Activated T-cell treated with anti-CD3 and anti-CD28 coated beads, Interleukin-2, amount 50 U/mL, for 72 hours (primary cell): ENCODE data around the gene MT1F. TPM values are rescaled to one million over a fixed set of nuclear protein-coding genes. Genes with fewer than 3 reads are reported as not detected.
"Not testable (repeated sequence)": the region's sequence is repeated elsewhere in the genome, so short reads cannot be mapped to it uniquely, and the experiment has no call there.

Experiments
- ATAC-seq, 2 donors: fragments of 150-1000 bp; cut with Tn5 transposase; replicated peaks in 1 of 2; 2 replicates each; pipeline ENCODE4 v1.10.0; 2021; ENCODE audit warnings: moderate library complexity in 2 of 2, mild to moderate bottlenecking in 1 of 2
- DNase-seq, 2 donors: peaks; one replicate each; pipeline ENCODE4 v3.0.0; 2021 to 2022; ENCODE audit warnings: mixed read lengths in 1 of 2
- H3K27ac Mint-ChIP-seq: one replicate; pipeline ENCODE4 v1.8.0; 2022; ENCODE audit warnings: mild to moderate bottlenecking, moderate library complexity, mixed read lengths
- H3K27me3 Mint-ChIP-seq: one replicate; pipeline ENCODE4 v1.8.0; 2022; ENCODE audit warnings: low read depth, mixed read lengths
- H3K36me3 Mint-ChIP-seq, 2 donors: one replicate each; pipeline ENCODE4 v1.8.0; 2022; ENCODE audit warnings: mixed read lengths in 2 of 2, mild to moderate bottlenecking in 1 of 2; ENCODE audit not compliant: insufficient read depth in 2 of 2
- H3K4me1 Mint-ChIP-seq: one replicate; pipeline ENCODE4 v1.8.0; 2022; ENCODE audit warnings: low read depth, mixed read lengths
- H3K4me3 Mint-ChIP-seq, 2 donors: one replicate each; pipeline ENCODE4 v1.8.0; 2022; ENCODE audit warnings: mild to moderate bottlenecking in 2 of 2, mixed read lengths in 2 of 2, moderate library complexity in 2 of 2
- H3K9me3 Mint-ChIP-seq, 2 donors: one replicate each; pipeline ENCODE4 v1.8.0; 2022; ENCODE audit warnings: mixed read lengths in 2 of 2
- total RNA-seq, 2 donors: library from RNA; stranded (reverse); gene quantifications; one replicate each; pipeline ENCODE4 v1.2.3, GENCODE V29; 2022

The MT1F gene
- total RNA-seq, 2 donors from 2014 or later: 39.1 to 48.4 TPM

GRCh38 chr16:56617212-56618085 is 40.3 kb upstream of the MT1F start:
- peak; percentile 59 to 71 for ATAC-seq
- Mint-ChIP-seq H3K9me3 (peaks cover 0 to 3% of the 10 kb centered on the region in 2 donors), H3K4me3 (peak overlapping the region; percentile 67 to 83), H3K27ac (no peak overlapping the region), H3K36me3 (peaks cover 0 to 2% of the 10 kb centered on the region in 2 donors), H3K27me3 (no peaks in the 10 kb centered on the region), H3K4me1 (peaks cover 60% of the 10 kb centered on the region)
- DNase-seq: peak; percentile 77 to 84

- Mint-ChIP-seq H3K27me3 (no peaks in the 10 kb centered on the region), H3K4me3 (peak overlapping the region in 1 of 2 donors; percentile 83), H3K36me3 (peaks cover 0 to 1% of the 10 kb centered on the region in 2 donors), H3K27ac (no peak overlapping the region), H3K4me1 (peaks cover 53% of the 10 kb centered on the region), H3K9me3 (peaks cover 0 to 3% of the 10 kb centered on the region in 2 donors)
- no peak for DNase-seq
- ATAC-seq: no peak
Observed at GRCh38 chr16:56618138-56618537, 39.6 kb upstream of the MT1F start.

- no peak overlapping the region for H3K27ac Mint-ChIP-seq
- H3K36me3 Mint-ChIP-seq: peaks cover 0 to 4% of the 10 kb centered on the region in 2 donors
- DNase-seq: no peak
- H3K4me3 Mint-ChIP-seq: no peak overlapping the region
- peaks cover 0 to 3% of the 10 kb centered on the region in 2 donors for H3K9me3 Mint-ChIP-seq
- peaks cover 30% of the 10 kb centered on the region for H3K4me1 Mint-ChIP-seq
- no peaks in the 10 kb centered on the region for H3K27me3 Mint-ChIP-seq
- ATAC-seq: no peak
Observed at GRCh38 chr16:56620339-56620897, 37.3 kb upstream of the MT1F start.

- DNase-seq, ATAC-seq, H3K4me3 Mint-ChIP-seq, H3K27me3 Mint-ChIP-seq, H3K27ac Mint-ChIP-seq, H3K9me3 Mint-ChIP-seq, H3K36me3 Mint-ChIP-seq: not testable (repeated sequence)
- H3K4me1 Mint-ChIP-seq: peaks cover 28% of the 10 kb centered on the region
Observed at GRCh38 chr16:56621665-56622445, 35.9 kb upstream of the MT1F start.

GRCh38 chr16:56623184-56623583 is 34.6 kb upstream of the MT1F start:
- H3K27me3 Mint-ChIP-seq, H3K36me3 Mint-ChIP-seq, DNase-seq, H3K9me3 Mint-ChIP-seq, ATAC-seq, H3K4me3 Mint-ChIP-seq, H3K27ac Mint-ChIP-seq: not testable (repeated sequence)
- H3K4me1 Mint-ChIP-seq: peaks cover 17% of the 10 kb centered on the region

GRCh38 chr16:56623637-56624036 is 34.1 kb upstream of the MT1F start:
- H3K36me3 Mint-ChIP-seq: peaks cover 0 to 4% of the 10 kb centered on the region in 2 donors
- H3K4me3 Mint-ChIP-seq: no peak overlapping the region
- no peaks in the 10 kb centered on the region for H3K27me3 Mint-ChIP-seq
- H3K4me1 Mint-ChIP-seq: peaks cover 13% of the 10 kb centered on the region
- DNase-seq (no peak), ATAC-seq (no peak)
- no peak overlapping the region for H3K27ac Mint-ChIP-seq
- H3K9me3 Mint-ChIP-seq: peaks cover 0 to 3% of the 10 kb centered on the region in 2 donors

- H3K9me3 Mint-ChIP-seq: peaks cover 0 to 3% of the 10 kb centered on the region in 2 donors
- peak; percentile 96 for ATAC-seq
Observed at GRCh38 chr16:56625140-56625942, 32.4 kb upstream of the MT1F start, which contains the start of gene MT1E. TSS of gene MT1E (plus strand) at chr16:56625781. CDS start at chr16:56625852, 71 bp downstream.

GRCh38 chr16:56625943-56626654 is 31.7 kb upstream of the MT1F start:
- Mint-ChIP-seq H3K36me3 (peaks cover 0 to 4% of the 10 kb centered on the region in 2 donors), H3K4me1 (peaks cover 19% of the 10 kb centered on the region), H3K9me3 (peaks cover 0 to 3% of the 10 kb centered on the region in 2 donors), H3K27ac (no peak overlapping the region), H3K4me3 (peak overlapping the region; percentile 88 to 95), H3K27me3 (peaks cover 13% of the 10 kb centered on the region)
- peak; percentile 32 to 44 for ATAC-seq
- DNase-seq: no peak

More at GRCh38 chr16:56625140-56625942, 32.4 kb upstream of the MT1F start, which contains the start of gene MT1E:
- Mint-ChIP-seq H3K36me3 (peaks cover 0 to 4% of the 10 kb centered on the region in 2 donors), H3K4me1 (peaks cover 15% of the 10 kb centered on the region), H3K4me3 (peak within 1 kb of the TSS; percentile 88 to 95), H3K27ac (peak within 1 kb of the TSS; percentile 74), H3K27me3 (peaks cover 6% of the 10 kb centered on the region)
- DNase-seq: peak; percentile 79 to 84

- peaks cover 19% of the 10 kb centered on the region for H3K27me3 Mint-ChIP-seq
- ATAC-seq (no peak), DNase-seq (no peak)
- H3K9me3 Mint-ChIP-seq: peaks cover 0 to 3% of the 10 kb centered on the region in 2 donors
- no peak overlapping the region for H3K27ac Mint-ChIP-seq
- peak overlapping the region; percentile 88 to 95 for H3K4me3 Mint-ChIP-seq
- peaks cover 21% of the 10 kb centered on the region for H3K4me1 Mint-ChIP-seq
- H3K36me3 Mint-ChIP-seq: peaks cover 0 to 4% of the 10 kb centered on the region in 2 donors
Observed at GRCh38 chr16:56626685-56627084, 31.1 kb upstream of the MT1F start.

GRCh38 chr16:56628486-56629350 is 29.0 kb upstream of the MT1F start:
- H3K36me3 Mint-ChIP-seq: peaks cover 0 to 1% of the 10 kb centered on the region in 2 donors
- H3K4me1 Mint-ChIP-seq: peaks cover 36% of the 10 kb centered on the region
- peaks cover 36% of the 10 kb centered on the region for H3K27me3 Mint-ChIP-seq
- ATAC-seq (no peak), DNase-seq (no peak)
- no peak overlapping the region for H3K4me3 Mint-ChIP-seq
- H3K9me3 Mint-ChIP-seq: no peaks in the 10 kb centered on the region
- no peak overlapping the region for H3K27ac Mint-ChIP-seq

- Mint-ChIP-seq H3K4me3 (no peak overlapping the region), H3K9me3 (no peaks in the 10 kb centered on the region), H3K27me3 (peaks cover 44% of the 10 kb centered on the region), H3K36me3 (peaks cover 0 to 1% of the 10 kb centered on the region in 2 donors), H3K27ac (no peak overlapping the region), H3K4me1 (peaks cover 36% of the 10 kb centered on the region)
- ATAC-seq (no peak), DNase-seq (no peak)
Observed at GRCh38 chr16:56629531-56629930, 28.2 kb upstream of the MT1F start.
